ENCODE data around the gene SECISBP2L.

Gene SECISBP2L

DNA sequence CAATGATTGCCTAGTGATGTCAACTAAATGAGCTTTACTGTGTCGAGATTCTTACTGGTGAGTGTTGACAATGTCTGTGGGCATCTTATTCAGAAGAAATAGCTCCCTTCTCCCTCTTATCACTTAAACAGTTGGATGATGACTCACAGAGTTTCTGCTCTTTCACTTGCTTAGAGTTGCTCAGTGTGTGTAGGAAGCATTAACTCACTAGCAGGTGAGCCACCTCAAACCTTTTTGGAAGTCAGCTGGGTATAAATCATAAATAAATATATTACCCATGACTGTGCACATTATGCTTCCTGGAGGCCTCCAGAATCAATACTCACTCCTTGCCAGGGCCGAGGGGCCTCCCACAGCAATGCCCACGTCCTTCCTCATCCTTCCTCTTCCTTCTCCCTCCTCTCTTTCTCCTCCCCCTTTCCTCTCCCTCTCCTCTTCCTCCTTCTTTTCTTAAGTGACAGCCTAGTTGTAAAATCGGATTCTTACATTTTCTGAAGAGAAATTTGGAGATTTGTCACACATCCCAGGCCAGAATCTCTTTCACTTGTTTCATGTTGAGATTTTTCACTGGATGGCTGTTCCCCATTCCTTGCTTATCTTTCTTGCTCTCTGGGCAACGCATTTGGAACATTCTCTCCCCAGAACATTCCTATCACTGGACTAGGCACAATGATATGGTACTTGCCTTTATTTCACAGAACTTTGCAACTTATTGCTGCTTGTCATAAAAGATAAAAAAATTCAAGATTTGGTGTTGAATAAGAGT lies 100.0 kb downstream of the SECISBP2L start:
- peak; percentile 82 for ATAC-seq
- TF ChIP-seq TCF4 (CRISPR knock-in tag; IDR thresholded peaks at IDR 0.05; ENCODE audit: borderline replicate concordance) (no peak), ISL1 (CRISPR knock-in tag; IDR thresholded peaks at IDR 0.05) (no peak), ARNTL (CRISPR knock-in tag; IDR thresholded peaks at IDR 0.05; ENCODE audit: borderline replicate concordance, low read depth) (no peak), POU6F1 (CRISPR knock-in tag; IDR thresholded peaks at IDR 0.05; ENCODE audit: borderline replicate concordance, low read depth) (no peak), CSDC2 (CRISPR knock-in tag; IDR thresholded peaks at IDR 0.05) (no peak), SNAI2 (CRISPR knock-in tag; IDR thresholded peaks at IDR 0.05) (no peak), ZFP30 (CRISPR knock-in tag; IDR thresholded peaks at IDR 0.05) (no peak), BACH2 (CRISPR knock-in tag; IDR thresholded peaks at IDR 0.05; ENCODE audit: borderline replicate concordance) (no peak), OSR1 (CRISPR knock-in tag; IDR thresholded peaks at IDR 0.05) (no peak), PPARA (CRISPR knock-in tag; IDR thresholded peaks at IDR 0.05; ENCODE audit: borderline replicate concordance) (no peak), ZNF565 (CRISPR knock-in tag; conservative IDR thresholded peaks at IDR 0.05; ENCODE audit: low read depth) (no peak), ESRRG (CRISPR knock-in tag; IDR thresholded peaks at IDR 0.05) (no peak), PATZ1 (CRISPR knock-in tag; IDR thresholded peaks at IDR 0.05; ENCODE audit: borderline replicate concordance) (no peak), GLIS3 (CRISPR knock-in tag; IDR thresholded peaks at IDR 0.05) (no peak), CSRNP3 (CRISPR knock-in tag; IDR thresholded peaks at IDR 0.05) (no peak), ZFP3 (CRISPR knock-in tag; IDR thresholded peaks at IDR 0.05) (no peak), RARB (CRISPR knock-in tag; IDR thresholded peaks at IDR 0.05) (no peak), ZC3H10 (CRISPR knock-in tag; IDR thresholded peaks at IDR 0.05) (no peak), ZNF70 (CRISPR knock-in tag; IDR thresholded peaks at IDR 0.05) (no peak)
- TF ChIP-seq, protein P1, sequence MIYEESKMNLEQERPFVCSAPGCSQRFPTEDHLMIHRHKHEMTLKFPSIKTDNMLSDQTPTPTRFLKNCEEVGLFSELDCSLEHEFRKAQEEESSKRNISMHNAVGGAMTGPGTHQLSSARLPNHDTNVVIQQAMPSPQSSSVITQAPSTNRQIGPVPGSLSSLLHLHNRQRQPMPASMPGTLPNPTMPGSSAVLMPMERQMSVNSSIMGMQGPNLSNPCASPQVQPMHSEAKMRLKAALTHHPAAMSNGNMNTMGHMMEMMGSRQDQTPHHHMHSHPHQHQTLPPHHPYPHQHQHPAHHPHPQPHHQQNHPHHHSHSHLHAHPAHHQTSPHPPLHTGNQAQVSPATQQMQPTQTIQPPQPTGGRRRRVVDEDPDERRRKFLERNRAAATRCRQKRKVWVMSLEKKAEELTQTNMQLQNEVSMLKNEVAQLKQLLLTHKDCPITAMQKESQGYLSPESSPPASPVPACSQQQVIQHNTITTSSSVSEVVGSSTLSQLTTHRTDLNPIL (CRISPR knock-in tag; IDR thresholded peaks at IDR 0.05; ENCODE audit: low read depth): no peak

GRCh38 chr15:48945386-48945785 lies 100.9 kb downstream of the SECISBP2L start:
- no peak for TF ChIP-seq GLIS3 (CRISPR knock-in tag; IDR thresholded peaks at IDR 0.05)
- TF ChIP-seq ARNTL (CRISPR knock-in tag; IDR thresholded peaks at IDR 0.05; ENCODE audit: borderline replicate concordance, low read depth): no peak
- TF ChIP-seq POU6F1 (CRISPR knock-in tag; IDR thresholded peaks at IDR 0.05; ENCODE audit: borderline replicate concordance, low read depth): no peak
- no peak for TF ChIP-seq ISL1 (CRISPR knock-in tag; IDR thresholded peaks at IDR 0.05)
- no peak for TF ChIP-seq TOX (CRISPR knock-in tag; IDR thresholded peaks at IDR 0.05; ENCODE audit: borderline replicate concordance)
- no peak for TF ChIP-seq ZC3H10 (CRISPR knock-in tag; IDR thresholded peaks at IDR 0.05)
- no peak for TF ChIP-seq ZNF565 (CRISPR knock-in tag; conservative IDR thresholded peaks at IDR 0.05; ENCODE audit: low read depth)
- TF ChIP-seq, protein P2, sequence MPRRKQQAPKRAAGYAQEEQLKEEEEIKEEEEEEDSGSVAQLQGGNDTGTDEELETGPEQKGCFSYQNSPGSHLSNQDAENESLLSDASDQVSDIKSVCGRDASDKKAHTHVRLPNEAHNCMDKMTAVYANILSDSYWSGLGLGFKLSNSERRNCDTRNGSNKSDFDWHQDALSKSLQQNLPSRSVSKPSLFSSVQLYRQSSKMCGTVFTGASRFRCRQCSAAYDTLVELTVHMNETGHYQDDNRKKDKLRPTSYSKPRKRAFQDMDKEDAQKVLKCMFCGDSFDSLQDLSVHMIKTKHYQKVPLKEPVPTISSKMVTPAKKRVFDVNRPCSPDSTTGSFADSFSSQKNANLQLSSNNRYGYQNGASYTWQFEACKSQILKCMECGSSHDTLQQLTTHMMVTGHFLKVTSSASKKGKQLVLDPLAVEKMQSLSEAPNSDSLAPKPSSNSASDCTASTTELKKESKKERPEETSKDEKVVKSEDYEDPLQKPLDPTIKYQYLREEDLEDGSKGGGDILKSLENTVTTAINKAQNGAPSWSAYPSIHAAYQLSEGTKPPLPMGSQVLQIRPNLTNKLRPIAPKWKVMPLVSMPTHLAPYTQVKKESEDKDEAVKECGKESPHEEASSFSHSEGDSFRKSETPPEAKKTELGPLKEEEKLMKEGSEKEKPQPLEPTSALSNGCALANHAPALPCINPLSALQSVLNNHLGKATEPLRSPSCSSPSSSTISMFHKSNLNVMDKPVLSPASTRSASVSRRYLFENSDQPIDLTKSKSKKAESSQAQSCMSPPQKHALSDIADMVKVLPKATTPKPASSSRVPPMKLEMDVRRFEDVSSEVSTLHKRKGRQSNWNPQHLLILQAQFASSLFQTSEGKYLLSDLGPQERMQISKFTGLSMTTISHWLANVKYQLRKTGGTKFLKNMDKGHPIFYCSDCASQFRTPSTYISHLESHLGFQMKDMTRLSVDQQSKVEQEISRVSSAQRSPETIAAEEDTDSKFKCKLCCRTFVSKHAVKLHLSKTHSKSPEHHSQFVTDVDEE (CRISPR knock-in tag; IDR thresholded peaks at IDR 0.05): no peak

More at GRCh38 chr15:48945386-48945785, 100.9 kb downstream of the SECISBP2L start:
- no peak for ATAC-seq
